ENCODE results near the gene TTC28. TPM values are rescaled to one million over a fixed set of nuclear protein-coding genes. Genes with fewer than 3 reads are reported as not detected.

TTC28 gene
- total and polyA plus RNA-seq, 10 of the 15 experiments (the other 5 are each of a cell fraction or from before 2014, with no cell fraction given), result 0.15 to 8.4 (median 1.4) TPM

DNA sequence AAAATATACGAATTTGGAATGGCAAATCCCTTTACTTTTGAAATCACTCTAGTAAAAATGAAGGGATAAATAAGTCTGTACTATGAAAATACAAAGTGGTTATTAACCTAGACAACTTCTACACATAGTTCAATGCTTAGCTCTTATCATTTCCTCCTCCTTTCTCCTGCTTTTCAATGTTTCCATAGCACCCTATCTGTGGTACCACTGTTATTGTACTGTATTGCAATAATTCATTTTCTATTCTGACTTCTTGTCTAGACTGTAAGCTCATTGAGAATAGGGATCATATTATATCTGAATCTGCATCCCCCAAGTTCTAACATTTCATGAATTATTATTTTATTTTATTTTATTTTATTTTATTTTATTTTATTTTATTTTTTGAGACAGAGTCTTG, 251.4 kb downstream of the TTC28 start:
- SMC1A ChIA-PET (ENCODE audit: uncharacterized antibody, unreplicated experiment), result interaction anchor here (0.6 kb wide), 1 partner anchor 11 kb away, joined by 4 read pairs; no protein-coding TSS in a partner anchor
- no peak overlapping the region for H3K4me3 ChIP-seq
- no peaks in the 10 kb centered on the region for H3K27me3 ChIP-seq (replicated peaks in 1 of 2; ENCODE audit: control insufficient read depth in 2 of 2, insufficient read depth in 2 of 2, low read length in 1 of 2)
- 0% methylated on average over 1 of the region's 1 CpG for WGBS (ENCODE audit: insufficient coverage, insufficient replicate concordance, low lambda C conversion rate, missing lambda C conversion rate)
- RAD21 ChIA-PET (ENCODE audit: unreplicated experiment), result no interaction called here
- no peak for DNase-seq (ENCODE audit: low read depth, low spot score)
- intact Hi-C loops (cut with micrococcal nuclease; ENCODE audit: unreplicated experiment), result no loop called here
- in situ Hi-C loops (cut with MboI), result no loop called here
- POLR2A ChIA-PET, result no interaction called here
- H3K79me2 ChIP-seq (ENCODE audit: control insufficient read depth, insufficient read depth, low read length), result no peaks in the 10 kb centered on the region
- FAIRE-seq, result no peak
- no peak overlapping the region for H2AFZ ChIP-seq (ENCODE audit: control insufficient read depth, low read depth, low read length)
- no peaks in the 10 kb centered on the region for H3K4me1 ChIP-seq (ENCODE audit: control insufficient read depth, insufficient read depth, low read length)
- no peaks in the 10 kb centered on the region for H4K20me1 ChIP-seq (ENCODE audit: control insufficient read depth, insufficient read depth)
- H3K27ac ChIP-seq (ENCODE audit: control insufficient read depth, insufficient read depth), result no peak overlapping the region
- no peak overlapping the region for H3K9ac ChIP-seq (ENCODE audit: control insufficient read depth, insufficient read depth, low read length)
- no peaks in the 10 kb centered on the region for H3K36me3 ChIP-seq (ENCODE audit: control insufficient read depth in 2 of 2, insufficient read depth in 2 of 2, low read length in 1 of 2)
- no TSS peak for BruUV-seq (replicated peaks)
- H3K9me3 ChIP-seq (replicated peaks; ENCODE audit: control insufficient read depth, insufficient read depth, low read length), result no peaks in the 10 kb centered on the region
- no peak overlapping the region for H3K4me2 ChIP-seq (ENCODE audit: control insufficient read depth, insufficient read depth)
- CTCF ChIA-PET, result interaction anchor here (1.0 kb wide), 1 partner anchor 179 kb away, joined by 3 read pairs; no protein-coding TSS in a partner anchor
- no peak for ATAC-seq
- TF ChIP-seq HCFC1 (IDR thresholded peaks at IDR 0.05; ENCODE audit: low read length) (no peak), MYC (IDR thresholded peaks at IDR 0.05; ENCODE audit: insufficient read depth, insufficient read length, insufficient replicate concordance, low read length, severe bottlenecking) (no peak), CHD2 (IDR thresholded peaks at IDR 0.05; ENCODE audit: borderline replicate concordance, low read depth, low read length) (no peak), RB1 (IDR thresholded peaks at IDR 0.05; ENCODE audit: borderline replicate concordance) (no peak), NR2C1 (IDR thresholded peaks at IDR 0.05) (no peak), CEBPB (IDR thresholded peaks at IDR 0.05; ENCODE audit: borderline replicate concordance in 1 of 2, low read depth in 2 of 2, low read length in 2 of 2) (no peak), ZNF622 (IDR thresholded peaks at IDR 0.05) (no peak), ZNF207 (IDR thresholded peaks at IDR 0.05; ENCODE audit: borderline replicate concordance) (no peak), TAF1 (IDR thresholded peaks at IDR 0.05; ENCODE audit: borderline replicate concordance, low read depth, low read length) (no peak), RAD51 (IDR thresholded peaks at IDR 0.05) (no peak), ASH2L (IDR thresholded peaks at IDR 0.05; ENCODE audit: borderline replicate concordance, low read depth) (no peak), FOS (IDR thresholded peaks at IDR 0.05; ENCODE audit: borderline replicate concordance, extremely low read depth, insufficient read length) (no peak), SP1 (IDR thresholded peaks at IDR 0.05; ENCODE audit: low read depth, low read length) (no peak)
- TF ChIP-seq, protein P1, sequence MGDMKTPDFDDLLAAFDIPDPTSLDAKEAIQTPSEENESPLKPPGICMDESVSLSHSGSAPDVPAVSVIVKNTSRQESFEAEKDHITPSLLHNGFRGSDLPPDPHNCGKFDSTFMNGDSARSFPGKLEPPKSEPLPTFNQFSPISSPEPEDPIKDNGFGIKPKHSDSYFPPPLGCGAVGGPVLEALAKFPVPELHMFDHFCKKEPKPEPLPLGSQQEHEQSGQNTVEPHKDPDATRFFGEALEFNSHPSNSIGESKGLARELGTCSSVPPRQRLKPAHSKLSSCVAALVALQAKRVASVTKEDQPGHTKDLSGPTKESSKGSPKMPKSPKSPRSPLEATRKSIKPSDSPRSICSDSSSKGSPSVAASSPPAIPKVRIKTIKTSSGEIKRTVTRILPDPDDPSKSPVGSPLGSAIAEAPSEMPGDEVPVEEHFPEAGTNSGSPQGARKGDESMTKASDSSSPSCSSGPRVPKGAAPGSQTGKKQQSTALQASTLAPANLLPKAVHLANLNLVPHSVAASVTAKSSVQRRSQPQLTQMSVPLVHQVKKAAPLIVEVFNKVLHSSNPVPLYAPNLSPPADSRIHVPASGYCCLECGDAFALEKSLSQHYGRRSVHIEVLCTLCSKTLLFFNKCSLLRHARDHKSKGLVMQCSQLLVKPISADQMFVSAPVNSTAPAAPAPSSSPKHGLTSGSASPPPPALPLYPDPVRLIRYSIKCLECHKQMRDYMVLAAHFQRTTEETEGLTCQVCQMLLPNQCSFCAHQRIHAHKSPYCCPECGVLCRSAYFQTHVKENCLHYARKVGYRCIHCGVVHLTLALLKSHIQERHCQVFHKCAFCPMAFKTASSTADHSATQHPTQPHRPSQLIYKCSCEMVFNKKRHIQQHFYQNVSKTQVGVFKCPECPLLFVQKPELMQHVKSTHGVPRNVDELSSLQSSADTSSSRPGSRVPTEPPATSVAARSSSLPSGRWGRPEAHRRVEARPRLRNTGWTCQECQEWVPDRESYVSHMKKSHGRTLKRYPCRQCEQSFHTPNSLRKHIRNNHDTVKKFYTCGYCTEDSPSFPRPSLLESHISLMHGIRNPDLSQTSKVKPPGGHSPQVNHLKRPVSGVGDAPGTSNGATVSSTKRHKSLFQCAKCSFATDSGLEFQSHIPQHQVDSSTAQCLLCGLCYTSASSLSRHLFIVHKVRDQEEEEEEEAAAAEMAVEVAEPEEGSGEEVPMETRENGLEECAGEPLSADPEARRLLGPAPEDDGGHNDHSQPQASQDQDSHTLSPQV (IDR thresholded peaks at IDR 0.05), result no peak
- TF ChIP-seq, protein P2, sequence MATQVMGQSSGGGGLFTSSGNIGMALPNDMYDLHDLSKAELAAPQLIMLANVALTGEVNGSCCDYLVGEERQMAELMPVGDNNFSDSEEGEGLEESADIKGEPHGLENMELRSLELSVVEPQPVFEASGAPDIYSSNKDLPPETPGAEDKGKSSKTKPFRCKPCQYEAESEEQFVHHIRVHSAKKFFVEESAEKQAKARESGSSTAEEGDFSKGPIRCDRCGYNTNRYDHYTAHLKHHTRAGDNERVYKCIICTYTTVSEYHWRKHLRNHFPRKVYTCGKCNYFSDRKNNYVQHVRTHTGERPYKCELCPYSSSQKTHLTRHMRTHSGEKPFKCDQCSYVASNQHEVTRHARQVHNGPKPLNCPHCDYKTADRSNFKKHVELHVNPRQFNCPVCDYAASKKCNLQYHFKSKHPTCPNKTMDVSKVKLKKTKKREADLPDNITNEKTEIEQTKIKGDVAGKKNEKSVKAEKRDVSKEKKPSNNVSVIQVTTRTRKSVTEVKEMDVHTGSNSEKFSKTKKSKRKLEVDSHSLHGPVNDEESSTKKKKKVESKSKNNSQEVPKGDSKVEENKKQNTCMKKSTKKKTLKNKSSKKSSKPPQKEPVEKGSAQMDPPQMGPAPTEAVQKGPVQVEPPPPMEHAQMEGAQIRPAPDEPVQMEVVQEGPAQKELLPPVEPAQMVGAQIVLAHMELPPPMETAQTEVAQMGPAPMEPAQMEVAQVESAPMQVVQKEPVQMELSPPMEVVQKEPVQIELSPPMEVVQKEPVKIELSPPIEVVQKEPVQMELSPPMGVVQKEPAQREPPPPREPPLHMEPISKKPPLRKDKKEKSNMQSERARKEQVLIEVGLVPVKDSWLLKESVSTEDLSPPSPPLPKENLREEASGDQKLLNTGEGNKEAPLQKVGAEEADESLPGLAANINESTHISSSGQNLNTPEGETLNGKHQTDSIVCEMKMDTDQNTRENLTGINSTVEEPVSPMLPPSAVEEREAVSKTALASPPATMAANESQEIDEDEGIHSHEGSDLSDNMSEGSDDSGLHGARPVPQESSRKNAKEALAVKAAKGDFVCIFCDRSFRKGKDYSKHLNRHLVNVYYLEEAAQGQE (IDR thresholded peaks at IDR 0.05; ENCODE audit: low read depth, low read length), result no peak

All from GM12878 (cell line).